HUES48 (cell line): ENCODE measurements around the gene RNF212.

Experiments used
- H3K27ac ChIP-seq: one replicate; pipeline ENCODE4 v1.7.0; 2013; ENCODE audit warnings: low read depth, low read length, inconsistent platforms
- H3K27me3 ChIP-seq: 2 replicates; pipeline ENCODE4 v1.6.1; 2013; ENCODE audit warnings: mild to moderate bottlenecking, low read length; ENCODE audit not compliant: control insufficient read depth, insufficient read depth
- H3K36me3 ChIP-seq: 2 replicates; pipeline ENCODE4 v1.6.1; 2013; ENCODE audit warnings: low read length; ENCODE audit not compliant: control insufficient read depth, insufficient read depth
- H3K4me1 ChIP-seq: 2 replicates; pipeline ENCODE4 v1.6.1; 2013; ENCODE audit warnings: mild to moderate bottlenecking, low read length; ENCODE audit not compliant: control insufficient read depth, insufficient read depth
- H3K4me3 ChIP-seq: 2 replicates; pipeline ENCODE4 v1.5.1; 2013; ENCODE audit warnings: mild to moderate bottlenecking, low read depth, low read length
- H3K9ac ChIP-seq: 2 replicates; pipeline ENCODE4 v1.6.1; 2013; ENCODE audit warnings: mild to moderate bottlenecking, low read depth, low read length, moderate library complexity
- H3K9me3 ChIP-seq: 2 replicates; pipeline ENCODE4 v1.6.1; 2013; ENCODE audit warnings: low read length; ENCODE audit not compliant: control insufficient read depth, insufficient read depth

The RNF212 gene

GRCh38 chr4:1031956-1032795 is 81.2 kb downstream of the RNF212 start:
- H3K4me1 ChIP-seq, result no peaks in the 10 kb centered on the region
- no peak overlapping the region for H3K4me3 ChIP-seq
- no peak overlapping the region for H3K9ac ChIP-seq
- no peak overlapping the region for H3K27ac ChIP-seq
- no peaks in the 10 kb centered on the region for H3K9me3 ChIP-seq
- H3K27me3 ChIP-seq, result no peaks in the 10 kb centered on the region
- no peaks in the 10 kb centered on the region for H3K36me3 ChIP-seq

GRCh38 chr4:1031346-1031745 is 82.0 kb downstream of the RNF212 start:
- Histone ChIP-seq H3K4me1 (no peaks in the 10 kb centered on the region), H3K4me3 (no peak overlapping the region), H3K9me3 (no peaks in the 10 kb centered on the region), H3K27ac (no peak overlapping the region), H3K9ac (no peak overlapping the region), H3K27me3 (no peaks in the 10 kb centered on the region), H3K36me3 (no peaks in the 10 kb centered on the region)

- no peaks in the 10 kb centered on the region; the same call in 1 of the 2 replicates for H3K4me1 ChIP-seq
- H3K4me3 ChIP-seq, result no peak overlapping the region
- no peak overlapping the region for H3K27ac ChIP-seq
- H3K36me3 ChIP-seq, result peaks cover 6% of the 10 kb centered on the region
- no peaks in the 10 kb centered on the region for H3K27me3 ChIP-seq
- no peak overlapping the region for H3K9ac ChIP-seq
- H3K9me3 ChIP-seq, result no peaks in the 10 kb centered on the region
Observed at GRCh38 chr4:1030559-1030958, 82.8 kb downstream of the RNF212 start.

GRCh38 chr4:1030031-1030430 is 83.3 kb downstream of the RNF212 start:
- H3K9me3 ChIP-seq, result no peaks in the 10 kb centered on the region
- peaks cover 11% of the 10 kb centered on the region for H3K36me3 ChIP-seq
- no peaks in the 10 kb centered on the region for H3K27me3 ChIP-seq
- H3K4me3 ChIP-seq, result no peak overlapping the region
- H3K4me1 ChIP-seq, result no peaks in the 10 kb centered on the region; the same call in 1 of the 2 replicates
- H3K9ac ChIP-seq, result no peak overlapping the region
- no peak overlapping the region for H3K27ac ChIP-seq

- Histone ChIP-seq H3K4me1 (no peaks in the 10 kb centered on the region; the same call in 1 of the 2 replicates), H3K9ac (no peak overlapping the region), H3K4me3 (no peak overlapping the region), H3K27me3 (no peaks in the 10 kb centered on the region), H3K27ac (no peak overlapping the region), H3K36me3 (peaks cover 14% of the 10 kb centered on the region), H3K9me3 (no peaks in the 10 kb centered on the region)
Observed at GRCh38 chr4:1029529-1029928, 83.8 kb downstream of the RNF212 start.

- Histone ChIP-seq H3K4me1 (no peaks in the 10 kb centered on the region; the same call in 1 of the 2 replicates), H3K27ac (no peak overlapping the region), H3K9me3 (no peaks in the 10 kb centered on the region), H3K9ac (no peak overlapping the region), H3K4me3 (no peak overlapping the region), H3K27me3 (no peaks in the 10 kb centered on the region), H3K36me3 (peaks cover 17% of the 10 kb centered on the region)
Observed at GRCh38 chr4:1028574-1029220, 84.7 kb downstream of the RNF212 start.

- no peak overlapping the region for H3K27ac ChIP-seq
- H3K9ac ChIP-seq, result no peak overlapping the region
- no peaks in the 10 kb centered on the region for H3K27me3 ChIP-seq
- H3K9me3 ChIP-seq, result no peaks in the 10 kb centered on the region
- H3K36me3 ChIP-seq, result peaks cover 17% of the 10 kb centered on the region
- H3K4me1 ChIP-seq, result no peaks in the 10 kb centered on the region; the same call in 1 of the 2 replicates
- no peak overlapping the region for H3K4me3 ChIP-seq
Observed at GRCh38 chr4:1027915-1028238, 85.5 kb downstream of the RNF212 start.

GRCh38 chr4:1027219-1027914 is 86.0 kb downstream of the RNF212 start:
- no peaks in the 10 kb centered on the region; the same call in 1 of the 2 replicates for H3K4me1 ChIP-seq
- H3K4me3 ChIP-seq, result no peak overlapping the region
- no peaks in the 10 kb centered on the region for H3K9me3 ChIP-seq
- H3K27ac ChIP-seq, result no peak overlapping the region
- H3K9ac ChIP-seq, result no peak overlapping the region
- peaks cover 17% of the 10 kb centered on the region for H3K36me3 ChIP-seq
- H3K27me3 ChIP-seq, result no peaks in the 10 kb centered on the region

GRCh38 chr4:1026115-1026514 is 87.2 kb downstream of the RNF212 start:
- Histone ChIP-seq H3K4me3 (no peak overlapping the region), H3K9me3 (no peaks in the 10 kb centered on the region), H3K27ac (no peak overlapping the region), H3K9ac (no peak overlapping the region), H3K27me3 (no peaks in the 10 kb centered on the region), H3K4me1 (no peaks in the 10 kb centered on the region; the same call in 1 of the 2 replicates), H3K36me3 (peaks cover 17% of the 10 kb centered on the region)

GRCh38 chr4:1024882-1025545 is 88.3 kb downstream of the RNF212 start:
- Histone ChIP-seq H3K27ac (no peak overlapping the region), H3K36me3 (peaks cover 17% of the 10 kb centered on the region), H3K27me3 (no peaks in the 10 kb centered on the region), H3K4me1 (no peaks in the 10 kb centered on the region; the same call in 1 of the 2 replicates), H3K9ac (no peak overlapping the region), H3K9me3 (no peaks in the 10 kb centered on the region), H3K4me3 (no peak overlapping the region)
